Measurements from ENCODE around the gene SLC7A14. TPM values are rescaled to one million over a fixed set of nuclear protein-coding genes. Genes with fewer than 3 reads are reported as not detected.

The SLC7A14 gene
- total RNA-seq, 4 donors from 2014 or later = not detected

- whole genome bisulfite sequencing, 2 donors = 75 to 79% methylated on average over 4 of the region's 4 CpGs
- intact Hi-C loops (cut with DNase I; ENCODE audit: low total_unique reads) = no loop called here
- TF ChIP-seq POLR2A (IDR thresholded peaks at IDR 0.05) (no peak), CTCF (IDR thresholded peaks at IDR 0.05) (no peak)
- H3K4me3 ChIP-seq (ENCODE audit: low read depth, poor library complexity, severe bottlenecking) = no peak overlapping the region
- no peak for DNase-seq (ENCODE audit: low spot score in 2 of 2)
Measured at GRCh38 chr3:170560296-170560695, 25.6 kb downstream of the SLC7A14 start.

- DNase-seq (ENCODE audit: low spot score in 2 of 2) = no peak
- TF ChIP-seq CTCF (IDR thresholded peaks at IDR 0.05) (no peak), POLR2A (IDR thresholded peaks at IDR 0.05) (no peak)
- no peak overlapping the region for H3K4me3 ChIP-seq (ENCODE audit: low read depth, poor library complexity, severe bottlenecking)
- intact Hi-C loops (cut with DNase I; ENCODE audit: low total_unique reads) = no loop called here
Measured at GRCh38 chr3:170558427-170558826, 27.4 kb downstream of the SLC7A14 start.

GRCh38 chr3:170555329-170555728, 30.5 kb downstream of the SLC7A14 start:
- no peak for DNase-seq (ENCODE audit: low spot score in 2 of 2)
- WGBS, 2 donors = 91 to 96% methylated on average over 1 of the region's 1 CpG
- intact Hi-C loops (cut with DNase I; ENCODE audit: low total_unique reads) = no loop called here
- no peak for TF ChIP-seq CTCF (IDR thresholded peaks at IDR 0.05)
- TF ChIP-seq POLR2A (IDR thresholded peaks at IDR 0.05) = no peak
- no peak overlapping the region for H3K4me3 ChIP-seq (ENCODE audit: low read depth, poor library complexity, severe bottlenecking)

DNA sequence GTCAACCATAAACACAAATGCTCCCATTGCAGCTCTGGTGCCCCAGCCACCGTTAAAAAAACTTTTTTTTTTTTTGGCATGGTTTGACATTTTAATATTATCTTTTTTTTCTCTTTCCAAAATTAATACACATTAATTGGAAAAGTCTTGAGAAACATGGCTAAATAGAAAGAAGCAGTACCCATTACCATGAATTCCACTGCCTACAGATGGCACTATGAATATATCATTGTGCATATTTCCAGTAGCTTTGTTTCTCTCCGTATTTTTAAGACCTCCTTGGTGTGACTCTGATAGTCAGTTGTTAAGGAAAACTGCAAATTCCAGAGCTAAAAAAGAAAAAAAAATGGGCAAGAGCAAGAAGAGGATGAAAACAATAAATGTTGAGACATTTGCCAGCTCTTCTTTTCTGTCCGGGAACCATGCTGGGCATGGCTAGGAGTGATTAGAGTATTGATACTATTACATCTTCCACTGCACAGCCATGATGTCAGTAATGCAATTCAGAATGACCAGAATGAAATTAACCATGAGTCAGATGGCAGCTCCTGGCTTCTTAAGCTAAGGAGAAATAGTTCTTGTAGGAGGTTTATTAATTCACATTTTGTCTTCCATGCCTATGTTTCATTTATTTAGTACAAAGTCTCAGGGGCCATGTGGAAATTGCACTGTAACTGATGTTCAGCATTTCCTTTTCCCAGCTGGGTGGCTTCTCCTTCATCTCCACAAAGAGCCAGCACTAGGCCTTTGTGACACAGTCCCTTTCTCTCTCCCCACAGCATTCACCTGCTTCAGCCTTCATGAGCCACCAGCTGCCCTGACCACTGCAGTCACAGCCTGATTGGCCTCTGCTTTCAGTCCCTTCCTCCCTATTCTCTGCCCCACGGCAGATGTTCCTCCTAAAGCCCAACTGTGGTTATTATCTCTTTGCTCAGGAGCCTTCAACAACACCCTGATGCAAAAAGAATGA, 31.8 kb downstream of the SLC7A14 start:
- no peak for DNase-seq (ENCODE audit: low spot score in 2 of 2)
- 59 to 65% methylated on average over 4 of the region's 4 CpGs for WGBS, 2 donors
- intact Hi-C loops (cut with DNase I; ENCODE audit: low total_unique reads) = no loop called here
- no peak overlapping the region for H3K4me3 ChIP-seq (ENCODE audit: low read depth, poor library complexity, severe bottlenecking)
- no peak for TF ChIP-seq POLR2A (IDR thresholded peaks at IDR 0.05)
- TF ChIP-seq CTCF (IDR thresholded peaks at IDR 0.05) = no peak

DNA sequence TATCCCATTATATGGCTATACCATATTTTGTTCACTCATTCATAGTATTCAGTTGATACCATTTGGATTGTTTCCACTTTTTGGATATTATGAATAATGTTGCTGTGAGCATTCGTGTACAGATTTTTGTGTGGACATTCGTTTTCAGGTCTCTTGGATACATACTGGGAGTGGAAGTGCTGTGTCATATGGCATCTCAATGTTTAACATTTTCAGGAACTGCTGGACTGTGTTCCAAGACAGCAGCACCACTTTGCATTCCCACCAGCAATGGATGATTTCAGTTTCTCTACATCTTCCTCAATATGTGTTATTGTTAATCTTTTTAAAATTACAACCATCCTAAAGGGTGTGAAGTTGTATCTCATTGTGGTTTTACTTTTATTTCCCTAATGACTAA, 34.6 kb downstream of the SLC7A14 start:
- intact Hi-C loops (cut with DNase I; ENCODE audit: low total_unique reads) = no loop called here
- 73 to 85% methylated on average over 2 of the region's 2 CpGs for WGBS, 2 donors
- H3K4me3 ChIP-seq (ENCODE audit: low read depth, poor library complexity, severe bottlenecking) = no peak overlapping the region
- no peak for TF ChIP-seq POLR2A (IDR thresholded peaks at IDR 0.05)
- no peak for TF ChIP-seq CTCF (IDR thresholded peaks at IDR 0.05)
- no peak for DNase-seq (ENCODE audit: low spot score in 2 of 2)
